Hippocampal formation (tissue), 2 donors: ENCODE data around the gene GPD2.

ENCODE experiments used
- DNase-seq, 2 donors: peaks; one replicate each; lab custom pipeline; 2025; lab: John Stamatoyannopoulos, UW

The GPD2 gene

GRCh38 chr2:156435718-156436496 lies at the start of gene GPD2:
Gene GPD2 (plus strand): TSS chr2:156436379. CDS start chr2:156476106, 39,727 bp downstream.
- DNase-seq, result peak; percentile 74 to 84

DNA sequence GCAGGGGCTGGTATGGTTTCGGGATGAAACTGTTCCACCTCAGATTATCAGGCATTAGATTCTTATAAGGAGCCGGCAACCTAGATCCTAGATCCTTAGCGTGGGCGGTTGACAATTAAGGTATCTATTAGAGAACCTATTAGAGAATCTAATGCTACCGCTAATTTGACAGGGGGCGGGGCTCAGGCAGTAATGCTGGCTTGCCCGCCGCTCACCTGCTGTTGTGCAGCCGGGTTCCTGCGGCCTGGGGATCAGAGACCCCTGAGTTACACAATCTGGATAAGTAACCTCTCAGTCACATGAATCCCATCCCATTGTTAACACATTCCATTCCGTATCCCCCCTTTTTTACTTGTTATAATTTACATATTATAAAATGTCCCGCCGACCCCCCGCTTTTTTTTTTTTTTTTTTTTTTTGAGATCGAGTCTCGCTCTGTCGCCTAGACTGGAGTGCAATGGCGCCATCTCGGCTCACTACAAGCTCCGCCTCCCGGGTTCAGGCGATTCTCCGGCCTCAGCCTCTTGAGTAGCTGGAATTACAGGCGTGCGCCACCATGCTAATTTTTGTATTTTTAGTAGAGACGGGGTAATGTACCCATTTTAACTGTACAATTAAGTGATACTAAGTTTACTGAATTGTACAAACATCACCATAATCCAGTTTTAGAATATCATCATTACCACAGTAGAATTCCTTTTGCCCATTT lies 42.0 kb upstream of the GPD2 start:
- DNase-seq, result no peak

DNA sequence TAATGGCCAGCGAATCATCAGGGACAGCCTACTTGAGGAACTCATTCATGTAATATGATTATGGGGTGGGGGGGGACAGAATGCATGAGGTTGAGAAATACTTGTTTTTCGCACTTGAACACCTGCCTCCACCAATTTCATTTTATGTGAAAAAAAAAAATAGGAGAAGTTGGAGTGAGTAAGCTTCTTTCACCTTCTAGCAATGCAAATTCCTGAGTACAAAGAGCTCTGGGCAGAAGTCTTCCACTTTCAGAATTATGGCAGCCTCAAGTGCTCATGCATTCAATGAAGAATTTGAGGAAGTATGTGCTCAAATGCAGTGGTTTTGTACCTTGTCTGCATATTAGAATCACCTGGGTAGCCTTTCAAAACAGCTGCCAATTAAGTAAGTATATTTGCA lies 40.1 kb upstream of the GPD2 start:
- no peak for DNase-seq

DNA sequence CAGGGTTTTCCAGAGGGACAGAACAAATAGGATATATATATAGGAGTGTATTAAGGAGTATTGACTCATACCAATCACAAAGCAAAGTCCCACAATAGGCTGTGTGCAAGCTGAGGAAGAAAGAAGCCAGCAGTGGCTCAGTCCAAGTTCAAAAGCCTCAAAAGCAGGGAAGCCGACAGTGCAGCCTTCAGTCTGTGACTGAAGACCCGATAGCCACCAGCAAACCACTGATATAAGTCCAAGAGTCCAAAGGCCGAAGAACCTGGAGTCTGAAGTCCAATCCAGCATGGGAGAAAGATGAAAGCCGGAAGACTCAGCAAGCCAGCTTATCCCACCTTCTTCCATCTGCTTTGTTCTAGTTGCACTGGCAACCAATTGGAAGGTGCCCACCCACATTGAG lies 39.0 kb upstream of the GPD2 start:
- DNase-seq, result no peak

DNA sequence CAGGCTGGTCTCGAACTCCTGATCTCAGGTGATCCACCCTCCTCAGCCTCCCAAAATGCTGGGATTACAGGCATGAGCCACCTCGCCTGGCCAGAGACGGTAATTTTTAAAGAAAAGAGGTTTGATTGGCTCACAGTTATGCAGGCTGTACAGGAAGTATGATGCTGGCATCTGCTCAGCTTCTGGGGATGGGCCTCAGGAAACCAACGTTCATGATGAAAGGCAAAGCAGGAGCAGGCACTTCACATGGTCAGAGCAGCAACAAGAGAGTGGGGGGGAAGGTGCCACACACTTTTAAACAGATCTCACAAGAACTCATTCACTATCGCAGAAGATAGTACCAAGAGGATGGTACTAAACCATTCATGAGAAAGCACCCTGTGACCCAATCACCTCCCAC lies 38.0 kb upstream of the GPD2 start:
- no peak for DNase-seq

DNA sequence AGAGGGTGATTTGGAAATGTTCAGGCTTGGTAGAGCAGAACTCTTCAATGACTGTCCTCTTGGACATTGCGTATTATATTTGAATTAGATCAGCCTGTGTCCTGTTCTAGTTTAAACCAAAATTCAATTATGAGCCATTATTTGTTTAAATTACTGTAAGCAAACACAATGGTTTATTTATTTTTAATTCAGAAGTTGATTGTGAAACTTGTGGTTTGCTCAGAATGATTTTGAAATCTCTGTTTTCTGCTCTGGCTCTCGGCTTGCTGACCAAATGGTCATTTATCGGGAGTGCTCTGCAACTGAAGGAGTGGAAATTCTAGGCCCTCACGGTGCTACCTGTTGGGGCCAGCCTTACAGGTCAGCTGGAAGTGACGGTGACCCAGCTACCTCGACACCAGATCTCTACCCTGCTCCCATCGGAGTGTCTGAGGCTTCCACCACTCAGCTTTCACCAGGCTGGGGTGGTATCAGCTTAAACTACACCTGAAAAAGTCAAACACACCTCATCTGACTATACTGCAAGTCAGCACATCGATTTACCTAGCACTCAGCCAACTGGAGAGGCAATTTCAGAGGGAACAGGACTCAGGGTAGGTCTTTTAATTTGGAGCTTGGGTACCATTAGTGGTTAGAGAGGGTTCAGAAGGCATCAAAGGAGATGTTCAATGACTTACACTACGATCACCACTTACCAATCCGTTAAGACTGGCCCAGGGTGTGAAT lies 36.8 kb upstream of the GPD2 start:
- no peak for DNase-seq

DNA sequence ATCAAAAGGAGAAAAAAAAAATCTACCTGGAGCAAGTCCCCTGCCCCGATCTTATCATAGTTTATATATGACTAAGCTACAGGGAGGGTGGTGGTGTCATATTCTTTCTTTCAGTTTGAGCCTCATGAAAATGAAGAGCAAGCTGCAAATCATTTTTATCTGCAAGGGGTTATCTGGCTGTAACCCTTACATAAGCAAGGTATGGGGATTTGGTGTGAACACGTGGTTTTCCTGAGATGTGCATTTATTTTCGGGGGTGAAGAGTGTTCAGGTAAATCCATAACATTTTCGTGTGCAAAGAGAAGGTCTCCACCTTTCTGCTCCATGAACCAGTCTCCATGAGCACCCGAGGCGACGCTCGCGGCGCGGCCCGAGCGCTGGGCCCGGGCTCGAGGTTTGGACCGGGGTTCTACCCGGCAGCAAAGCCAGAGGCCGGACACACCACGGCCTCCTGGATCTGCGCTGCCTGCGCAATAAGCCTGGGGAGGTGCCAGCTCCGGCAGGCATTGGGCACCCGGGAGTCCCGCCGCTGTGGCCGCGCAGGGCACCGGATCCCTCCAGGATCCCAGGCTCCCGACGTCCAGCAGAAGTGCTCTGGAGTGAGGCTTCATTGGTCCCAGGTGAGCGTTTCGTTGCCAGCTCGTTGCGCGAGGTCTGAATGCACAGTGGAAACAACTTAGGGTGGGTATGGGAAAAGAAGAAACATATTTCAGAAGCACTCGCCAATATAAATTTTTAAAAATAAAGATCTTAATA lies 36.1 kb upstream of the GPD2 start:
- peak; percentile 74 to 87 for DNase-seq

DNA sequence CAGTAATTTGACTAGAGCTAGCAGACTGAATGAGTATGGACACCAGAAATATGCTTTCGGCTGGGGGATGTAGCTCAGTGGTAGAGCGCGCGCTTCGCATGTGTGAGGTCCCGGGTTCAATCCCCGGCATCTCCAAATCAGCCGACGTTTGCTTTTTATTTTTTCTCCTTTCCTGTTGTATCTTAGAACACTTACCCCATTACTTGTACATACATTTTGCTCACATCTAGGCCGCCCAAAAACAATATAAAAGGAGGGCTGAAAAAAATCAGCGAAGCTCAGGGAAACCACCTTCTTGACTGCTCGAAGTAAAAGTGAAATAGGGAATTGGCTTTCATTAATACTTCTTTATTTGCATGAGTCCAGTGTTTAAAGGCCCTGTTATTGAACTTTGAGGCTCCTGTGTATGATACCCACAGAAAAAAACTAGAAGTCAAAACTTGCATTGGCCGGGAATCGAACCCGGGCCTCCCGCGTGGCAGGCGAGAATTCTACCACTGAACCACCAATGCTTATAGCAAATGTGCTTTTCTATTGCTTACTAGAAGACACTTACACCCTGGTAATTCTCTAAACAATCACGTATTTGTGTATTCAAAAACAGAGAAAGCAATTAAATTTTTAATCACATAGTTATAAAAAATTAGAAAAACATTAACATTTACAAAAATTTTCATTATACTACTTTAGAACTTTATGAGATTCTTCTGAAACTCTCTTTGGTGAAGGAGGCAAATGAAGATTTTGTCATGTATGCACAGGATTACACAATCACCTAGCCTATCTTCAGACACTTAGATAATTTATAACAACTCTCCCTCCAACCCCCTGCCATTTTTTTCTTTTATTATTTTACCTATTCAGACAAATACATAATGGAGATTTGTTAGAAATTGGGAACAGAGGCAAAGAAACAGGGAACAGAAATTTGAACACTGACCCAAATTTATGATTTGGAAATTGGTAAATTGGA lies 35.2 kb upstream of the GPD2 start:
- DNase-seq, result peak; percentile 86 to 87

GRCh38 chr2:156401861-156402260 lies 34.3 kb upstream of the GPD2 start:
- no peak for DNase-seq

GRCh38 chr2:156405586-156405985 lies 30.6 kb upstream of the GPD2 start:
- no peak for DNase-seq

DNA sequence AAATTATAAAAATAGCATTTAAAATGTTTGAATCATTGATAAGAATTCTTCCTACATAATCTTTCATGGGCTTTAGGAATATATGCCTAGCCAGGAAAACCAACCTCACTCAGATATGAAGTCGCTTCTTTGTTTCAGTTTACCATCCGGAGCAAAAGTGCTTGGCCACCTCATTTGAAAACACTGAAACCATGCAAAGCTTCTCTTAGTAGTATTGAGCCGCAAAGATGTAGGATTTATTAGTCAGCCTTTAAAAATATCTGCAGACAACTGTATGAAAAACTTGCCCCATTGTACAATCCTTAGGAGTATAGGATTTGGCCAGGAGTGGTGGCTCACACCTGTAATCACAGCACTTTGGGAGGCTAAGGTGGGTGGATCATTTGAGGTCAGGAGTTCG lies 24.3 kb upstream of the GPD2 start:
- DNase-seq, result no peak

DNA sequence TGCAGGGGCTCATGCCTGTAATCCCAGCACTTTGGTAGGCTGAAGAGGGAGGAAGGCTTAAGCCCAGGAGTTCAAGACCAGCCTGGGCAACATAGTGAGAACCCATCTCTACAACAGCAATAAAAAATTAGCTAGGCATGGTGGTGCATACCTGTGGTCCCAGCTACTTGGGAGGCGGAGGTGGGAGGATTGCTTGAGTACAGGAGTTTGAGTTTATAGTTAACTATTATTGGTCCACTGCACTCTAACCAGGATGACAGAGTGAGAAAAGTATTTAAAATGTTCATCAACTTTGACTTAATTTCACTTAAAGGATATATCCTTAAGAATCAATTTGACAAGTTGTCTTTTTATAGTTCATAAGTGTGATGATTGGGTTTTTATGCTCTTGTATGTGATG lies 14.3 kb upstream of the GPD2 start:
- no peak for DNase-seq

DNA sequence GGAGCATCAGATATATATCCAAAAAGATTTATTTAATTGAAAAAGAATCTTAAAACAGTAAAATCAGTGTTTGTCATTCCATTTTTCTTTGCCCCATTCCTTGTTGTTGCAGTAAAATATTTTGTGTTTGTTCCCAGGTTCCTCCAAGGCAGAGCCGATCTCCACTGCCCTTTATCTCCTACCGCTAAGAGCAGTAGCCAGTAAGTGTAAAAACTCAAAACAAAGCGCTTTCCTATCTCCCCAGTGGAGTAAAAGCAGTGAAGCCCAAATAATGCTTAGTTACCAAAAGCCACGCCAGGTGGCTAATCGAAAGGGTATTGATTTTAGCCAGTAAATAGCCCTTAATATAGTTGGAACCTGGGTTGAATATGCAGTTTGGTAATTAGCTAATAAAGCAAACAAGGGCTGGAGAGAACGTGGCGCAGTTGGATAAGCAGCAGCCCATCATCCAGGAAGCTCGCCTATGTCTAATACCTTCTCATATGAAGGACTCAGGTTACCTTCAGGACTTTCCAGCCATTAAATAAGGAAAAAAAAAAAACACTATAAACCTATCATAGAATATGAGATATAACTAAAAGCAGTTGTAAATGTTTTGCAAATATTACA lies 12.4 kb upstream of the GPD2 start:
- DNase-seq, result no peak

DNA sequence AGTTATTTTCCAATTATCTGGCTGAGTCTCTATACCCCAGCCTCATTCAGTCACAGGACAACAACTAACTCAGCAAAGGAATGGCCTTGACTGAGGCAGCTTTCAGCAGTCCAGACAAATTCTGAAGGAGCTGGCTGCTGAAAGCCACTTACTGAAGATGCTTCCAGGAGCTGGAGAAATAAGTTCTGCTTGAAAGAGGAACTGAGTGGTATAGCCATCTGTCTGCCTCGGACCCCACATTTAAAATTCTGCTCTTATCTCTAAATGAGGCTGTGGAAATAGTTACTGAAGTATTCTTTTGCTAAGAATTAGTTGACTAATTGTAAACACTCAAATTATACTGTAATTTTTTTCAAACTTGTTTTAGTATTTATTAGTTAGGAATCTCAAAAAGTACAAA lies 9.1 kb upstream of the GPD2 start:
- DNase-seq, result no peak

GRCh38 chr2:156429211-156429610 lies 7.0 kb upstream of the GPD2 start:
- DNase-seq, result no peak

GRCh38 chr2:156430236-156430979 lies 5.8 kb upstream of the GPD2 start:
- no peak for DNase-seq

GRCh38 chr2:156430980-156431358 lies 5.2 kb upstream of the GPD2 start:
- no peak for DNase-seq

DNA sequence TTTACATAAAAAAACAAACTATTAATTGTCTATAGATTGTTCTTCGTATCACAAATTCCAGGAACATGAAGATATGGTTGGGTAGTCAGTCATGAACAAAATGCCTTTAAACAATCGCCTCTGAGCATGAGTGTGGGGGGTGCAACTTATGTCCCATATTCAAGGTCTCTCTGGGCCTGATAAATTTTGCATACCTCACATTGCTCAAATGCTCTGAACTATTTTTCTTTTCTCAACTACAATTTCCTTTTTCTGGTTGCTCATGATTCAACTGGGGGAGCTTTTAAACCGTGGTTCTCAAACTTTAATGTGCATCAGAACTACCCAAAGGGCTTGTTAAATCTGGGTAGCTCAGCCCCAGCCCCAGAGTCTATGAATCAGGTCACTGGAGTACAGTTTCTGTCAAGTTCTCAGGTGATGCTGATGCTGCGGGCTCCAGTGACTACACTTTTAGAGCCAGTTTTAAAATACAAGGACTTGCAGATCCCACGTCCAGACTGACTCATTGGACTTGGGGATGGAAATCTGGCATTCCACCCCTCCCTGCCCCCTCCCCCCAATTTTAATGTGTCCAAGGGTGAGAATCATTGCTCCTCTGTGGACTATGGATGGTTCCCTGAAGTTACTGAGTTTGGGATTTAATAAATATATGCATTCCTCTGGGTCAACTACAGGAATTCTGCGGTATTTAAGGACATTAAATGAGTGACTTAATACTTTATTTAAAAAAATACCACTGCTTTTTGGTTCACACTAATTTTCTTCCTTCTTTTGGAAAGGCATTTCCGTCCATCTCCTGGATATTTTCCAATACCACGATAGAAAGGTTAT lies 1.5 kb upstream of the GPD2 start:
- no peak for DNase-seq

DNA sequence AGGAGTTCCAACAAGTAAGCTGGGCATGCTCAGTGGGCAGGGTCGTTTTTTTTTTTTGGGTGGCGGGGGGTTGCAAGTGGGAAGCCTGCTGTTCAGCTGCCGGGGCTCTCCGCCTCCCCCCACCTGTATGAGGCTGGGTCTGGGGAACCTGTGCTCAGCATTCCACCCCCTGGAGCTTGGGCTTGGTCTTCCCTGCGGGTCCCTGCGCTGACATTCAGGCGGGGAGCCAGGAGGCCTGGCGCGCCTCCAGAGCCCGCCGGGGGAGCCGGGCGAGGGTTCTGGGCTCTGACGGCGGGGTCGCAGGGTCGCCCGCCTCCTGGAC lies 822 bp upstream of the GPD2 start:
- peak in 1 of 2 donors; percentile 58 for DNase-seq
